ENCODE data around the gene UNC79.

UNC79 gene

DNA sequence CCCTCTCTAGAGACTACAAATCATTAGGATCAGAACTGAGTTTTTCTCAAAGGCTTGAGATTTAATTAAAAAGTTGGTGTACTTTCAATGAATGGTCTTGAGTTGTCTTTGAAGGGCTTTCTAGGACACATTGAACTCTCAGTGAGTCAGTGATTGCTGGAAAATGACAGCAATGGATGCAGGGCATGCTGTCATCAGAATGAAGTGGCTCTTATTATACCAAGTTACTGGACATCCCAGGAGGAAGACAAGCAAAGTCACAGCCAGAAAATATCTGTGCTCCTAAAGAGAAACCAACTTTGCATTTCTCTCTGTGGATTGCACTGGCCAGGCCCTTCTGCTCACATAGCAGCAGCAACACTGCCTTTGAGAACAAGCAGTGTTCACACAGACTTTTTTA, 244.9 kb downstream of the UNC79 start:
- H3K9me3 ChIP-seq (replicated peaks in 1 of 2; ENCODE audit: control insufficient read depth in 2 of 2, insufficient read depth in 1 of 2, low read depth in 1 of 2, low read length in 2 of 2), result no peaks in the 10 kb centered on the region

GRCh38 chr14:93676416-93676958, 245.7 kb downstream of the UNC79 start:
- Histone ChIP-seq H2BK15ac (ENCODE audit: low read length) (no peak overlapping the region), H2BK12ac (ENCODE audit: low read length) (no peak overlapping the region), H3K4ac (ENCODE audit: low read length) (no peak overlapping the region), H3K4me2 (ENCODE audit: insufficient read depth, low read length, poor library complexity, severe bottlenecking) (no peak overlapping the region), H3K27me3 (ENCODE audit: control insufficient read depth in 3 of 3, insufficient read depth in 3 of 3, low read depth in 1 of 3, low read length in 3 of 3) (no peaks in the 10 kb centered on the region), H3K18ac (ENCODE audit: low read length) (no peak overlapping the region), H3K23ac (ENCODE audit: low read depth, low read length, poor library complexity) (no peak overlapping the region), H2BK120ac (ENCODE audit: low read depth, low read length) (no peak overlapping the region), H3K9ac (ENCODE audit: low read depth, low read length, poor library complexity) (no peak overlapping the region), H4K8ac (ENCODE audit: low read depth, low read length) (no peak overlapping the region), H3K4me1 (ENCODE audit: control insufficient read depth in 2 of 2, insufficient read depth in 1 of 2, low read depth in 1 of 2, low read length in 2 of 2) (no peaks in the 10 kb centered on the region), H2AFZ (ENCODE audit: low read length) (no peak overlapping the region), H3K36me3 (replicated peaks in 1 of 2; ENCODE audit: control insufficient read depth in 2 of 2, insufficient read depth in 2 of 2, low read length in 2 of 2) (no peaks in the 10 kb centered on the region), H3K14ac (ENCODE audit: low read length) (no peak overlapping the region), H4K91ac (ENCODE audit: low read depth, low read length, poor library complexity) (no peak overlapping the region), H2AK5ac (ENCODE audit: low read depth, low read length) (no peak overlapping the region), H3K79me1 (ENCODE audit: low read depth, low read length) (no peaks in the 10 kb centered on the region), H3K9me3 (replicated peaks in 1 of 2; ENCODE audit: control insufficient read depth in 2 of 2, insufficient read depth in 1 of 2, low read depth in 1 of 2, low read length in 2 of 2) (no peaks in the 10 kb centered on the region), H2BK5ac (ENCODE audit: low read length) (no peak overlapping the region), H3K4me3 (ENCODE audit: low read length in 2 of 2) (no peak overlapping the region), H3K27ac (replicated peaks; ENCODE audit: low read length) (no peak overlapping the region)
- DNase-seq (ENCODE audit: low spot score), result no peak
- WGBS, 2 donors (ENCODE audit: extremely low coverage in 2 of 2, insufficient read length in 2 of 2, insufficient replicate concordance in 1 of 2), result no CpG with 5 or more reads among the region's 2 CpGs

More for the DNA sequence above, 244.9 kb downstream of the UNC79 start:
- Histone ChIP-seq H2BK15ac (ENCODE audit: low read length) (no peak overlapping the region), H2BK120ac (ENCODE audit: low read depth, low read length) (no peak overlapping the region), H3K4me2 (ENCODE audit: insufficient read depth, low read length, poor library complexity, severe bottlenecking) (no peak overlapping the region), H3K4me1 (ENCODE audit: control insufficient read depth in 2 of 2, insufficient read depth in 1 of 2, low read depth in 1 of 2, low read length in 2 of 2) (no peaks in the 10 kb centered on the region), H4K8ac (ENCODE audit: low read depth, low read length) (no peak overlapping the region), H3K27ac (replicated peaks; ENCODE audit: low read length) (no peak overlapping the region), H2BK12ac (ENCODE audit: low read length) (no peak overlapping the region), H2BK5ac (ENCODE audit: low read length) (no peak overlapping the region), H3K18ac (ENCODE audit: low read length) (no peak overlapping the region), H2AK5ac (ENCODE audit: low read depth, low read length) (no peak overlapping the region), H2AFZ (ENCODE audit: low read length) (no peak overlapping the region), H3K27me3 (ENCODE audit: control insufficient read depth in 3 of 3, insufficient read depth in 3 of 3, low read depth in 1 of 3, low read length in 3 of 3) (no peaks in the 10 kb centered on the region), H3K4me3 (ENCODE audit: low read length in 2 of 2) (no peak overlapping the region), H4K91ac (ENCODE audit: low read depth, low read length, poor library complexity) (no peak overlapping the region), H3K36me3 (replicated peaks in 1 of 2; ENCODE audit: control insufficient read depth in 2 of 2, insufficient read depth in 2 of 2, low read length in 2 of 2) (no peaks in the 10 kb centered on the region), H3K14ac (ENCODE audit: low read length) (no peak overlapping the region), H3K9ac (ENCODE audit: low read depth, low read length, poor library complexity) (no peak overlapping the region), H3K23ac (ENCODE audit: low read depth, low read length, poor library complexity) (no peak overlapping the region), H3K4ac (ENCODE audit: low read length) (no peak overlapping the region), H3K79me1 (ENCODE audit: low read depth, low read length) (no peaks in the 10 kb centered on the region)
- no peak for DNase-seq (ENCODE audit: low spot score)

DNA sequence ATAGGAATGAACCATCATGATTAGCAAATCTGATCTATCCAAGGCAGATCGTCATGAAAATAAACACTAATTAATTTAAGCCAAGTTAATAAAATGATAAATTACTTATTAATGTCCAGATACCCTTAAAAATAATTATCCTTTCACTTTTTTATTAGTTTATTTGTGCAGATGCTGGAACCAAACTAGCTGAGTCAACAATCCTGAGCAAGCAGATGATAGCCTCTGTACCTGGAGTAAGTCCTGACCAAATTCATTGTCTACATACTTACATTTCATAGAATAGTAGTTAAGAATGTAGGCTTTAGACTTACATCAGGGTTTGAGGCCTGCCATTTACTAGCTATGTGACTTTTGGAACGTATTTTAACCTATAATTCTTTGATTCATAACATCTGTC, 251.7 kb downstream of the UNC79 start:
- H3K4me3 ChIP-seq (ENCODE audit: low read length in 2 of 2), result no peak overlapping the region
- no peak overlapping the region for H3K4ac ChIP-seq (ENCODE audit: low read length)
- H2AFZ ChIP-seq (ENCODE audit: low read length), result no peak overlapping the region
- no peak overlapping the region for H2BK5ac ChIP-seq (ENCODE audit: low read length)
- H4K91ac ChIP-seq (ENCODE audit: low read depth, low read length, poor library complexity), result no peak overlapping the region
- H2BK120ac ChIP-seq (ENCODE audit: low read depth, low read length), result no peak overlapping the region
- no peaks in the 10 kb centered on the region for H3K9me3 ChIP-seq (replicated peaks in 1 of 2; ENCODE audit: control insufficient read depth in 2 of 2, insufficient read depth in 1 of 2, low read depth in 1 of 2, low read length in 2 of 2)
- no peak overlapping the region for H3K4me2 ChIP-seq (ENCODE audit: insufficient read depth, low read length, poor library complexity, severe bottlenecking)
- H3K27me3 ChIP-seq (ENCODE audit: control insufficient read depth in 3 of 3, insufficient read depth in 3 of 3, low read depth in 1 of 3, low read length in 3 of 3), result peaks cover 0 to 6% (median 0%) of the 10 kb centered on the region in 3 experiments
- H2BK15ac ChIP-seq (ENCODE audit: low read length), result no peak overlapping the region
- H2BK12ac ChIP-seq (ENCODE audit: low read length), result no peak overlapping the region
- no peaks in the 10 kb centered on the region for H3K79me1 ChIP-seq (ENCODE audit: low read depth, low read length)
- no peak overlapping the region for H2AK5ac ChIP-seq (ENCODE audit: low read depth, low read length)
- no peak for DNase-seq (ENCODE audit: low spot score)
- no peak overlapping the region for H3K27ac ChIP-seq (replicated peaks; ENCODE audit: low read length)
- H3K36me3 ChIP-seq (replicated peaks in 1 of 2; ENCODE audit: control insufficient read depth in 2 of 2, insufficient read depth in 2 of 2, low read length in 2 of 2), result no peaks in the 10 kb centered on the region
- no CpG with 5 or more reads among the region's 2 CpGs for WGBS, 2 donors (ENCODE audit: extremely low coverage in 2 of 2, insufficient read length in 2 of 2, insufficient replicate concordance in 1 of 2)
- H4K8ac ChIP-seq (ENCODE audit: low read depth, low read length), result no peak overlapping the region
- no peak overlapping the region for H3K18ac ChIP-seq (ENCODE audit: low read length)
- H3K14ac ChIP-seq (ENCODE audit: low read length), result no peak overlapping the region
- no peak overlapping the region for H3K23ac ChIP-seq (ENCODE audit: low read depth, low read length, poor library complexity)
- peaks cover 0 to 15% of the 10 kb centered on the region in 2 donors for H3K4me1 ChIP-seq (ENCODE audit: control insufficient read depth in 2 of 2, insufficient read depth in 1 of 2, low read depth in 1 of 2, low read length in 2 of 2)
- H3K9ac ChIP-seq (ENCODE audit: low read depth, low read length, poor library complexity), result no peak overlapping the region

DNA sequence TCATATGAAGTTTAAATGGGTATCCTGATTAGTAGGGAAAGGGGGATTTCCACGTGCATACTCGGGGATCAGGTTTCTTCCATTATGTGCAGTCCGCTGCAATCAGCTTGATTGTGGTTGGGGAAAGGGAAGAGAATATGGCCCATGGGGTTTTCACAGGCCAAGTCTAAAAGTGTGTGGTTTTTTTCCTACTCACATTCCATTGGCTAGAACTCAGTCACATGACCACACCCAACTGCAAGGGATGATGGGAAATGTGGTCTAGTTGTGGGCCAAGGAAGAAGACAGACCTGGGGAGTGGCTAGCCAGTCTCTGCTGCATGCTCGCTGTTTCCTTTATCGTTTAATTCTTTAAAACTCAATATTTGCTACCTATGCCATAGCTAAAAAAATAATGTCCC, 252.5 kb downstream of the UNC79 start:
- Histone ChIP-seq H3K9me3 (replicated peaks in 1 of 2; ENCODE audit: control insufficient read depth in 2 of 2, insufficient read depth in 1 of 2, low read depth in 1 of 2, low read length in 2 of 2) (no peaks in the 10 kb centered on the region), H2BK12ac (ENCODE audit: low read length) (no peak overlapping the region), H2BK5ac (ENCODE audit: low read length) (no peak overlapping the region), H2BK15ac (ENCODE audit: low read length) (no peak overlapping the region), H2AFZ (ENCODE audit: low read length) (peak overlapping the region; percentile 16), H3K4me3 (ENCODE audit: low read length in 2 of 2) (no peak overlapping the region), H3K27me3 (ENCODE audit: control insufficient read depth in 3 of 3, insufficient read depth in 3 of 3, low read depth in 1 of 3, low read length in 3 of 3) (peaks cover 0 to 6% (median 0%) of the 10 kb centered on the region in 3 experiments), H3K27ac (replicated peaks; ENCODE audit: low read length) (no peak overlapping the region), H3K4ac (ENCODE audit: low read length) (no peak overlapping the region), H3K9ac (ENCODE audit: low read depth, low read length, poor library complexity) (no peak overlapping the region), H3K23ac (ENCODE audit: low read depth, low read length, poor library complexity) (no peak overlapping the region), H3K36me3 (replicated peaks in 1 of 2; ENCODE audit: control insufficient read depth in 2 of 2, insufficient read depth in 2 of 2, low read length in 2 of 2) (no peaks in the 10 kb centered on the region), H3K14ac (ENCODE audit: low read length) (no peak overlapping the region), H2BK120ac (ENCODE audit: low read depth, low read length) (no peak overlapping the region), H3K18ac (ENCODE audit: low read length) (no peak overlapping the region), H3K4me1 (ENCODE audit: control insufficient read depth in 2 of 2, insufficient read depth in 1 of 2, low read depth in 1 of 2, low read length in 2 of 2) (peaks cover 0 to 20% of the 10 kb centered on the region in 2 donors), H2AK5ac (ENCODE audit: low read depth, low read length) (no peak overlapping the region), H3K4me2 (ENCODE audit: insufficient read depth, low read length, poor library complexity, severe bottlenecking) (no peak overlapping the region), H3K79me1 (ENCODE audit: low read depth, low read length) (no peaks in the 10 kb centered on the region), H4K8ac (ENCODE audit: low read depth, low read length) (no peak overlapping the region), H4K91ac (ENCODE audit: low read depth, low read length, poor library complexity) (no peak overlapping the region)
- WGBS, 2 donors (ENCODE audit: extremely low coverage in 2 of 2, insufficient read length in 2 of 2, insufficient replicate concordance in 1 of 2), result no CpG with 5 or more reads among the region's 5 CpGs
- DNase-seq (ENCODE audit: low spot score), result peak; percentile 56

Data from neuronal stem cell (in vitro differentiated cells).